HepG2 (cell line): ENCODE data around the gene RAD17. TPM values are rescaled to one million over a fixed set of nuclear protein-coding genes. Genes with fewer than 3 reads are reported as not detected.

ENCODE experiments used
- CENPBD1 ChIP-seq: sonication (generic); formaldehyde crosslinking; IDR thresholded peaks from 2 replicates; pipeline ENCODE4 v1.8.0; 2022; ENCODE audit warnings: missing genetic modification reagents, low read depth, mild to moderate bottlenecking, borderline replicate concordance
- CENPT ChIP-seq: sonication (generic); formaldehyde crosslinking; IDR thresholded peaks from 2 replicates; pipeline ENCODE4 v1.8.0; 2022; ENCODE audit warnings: low read depth, mild to moderate bottlenecking, moderate library complexity, missing genetic modification reagents
- DR1 ChIP-seq: sonication (generic); formaldehyde crosslinking; IDR thresholded peaks from 2 replicates; pipeline ENCODE4 v1.8.0; 2021; ENCODE audit warnings: mild to moderate bottlenecking, missing genetic modification reagents, inconsistent platforms
- EZH2 ChIP-seq: conservative IDR thresholded peaks from 2 replicates; pipeline ENCODE4 v1.6.1; 2012; ENCODE audit warnings: mild to moderate bottlenecking, low read depth, low read length, moderate library complexity
- GFI1 ChIP-seq: sonication (generic); formaldehyde crosslinking; IDR thresholded peaks from 2 replicates; pipeline ENCODE4 v1.5.0; 2020; ENCODE audit warnings: missing genetic modification reagents, mild to moderate bottlenecking, borderline replicate concordance
- GLMP ChIP-seq: sonication (generic); formaldehyde crosslinking; IDR thresholded peaks from 2 replicates; pipeline ENCODE4 v1.9.0; 2021; ENCODE audit warnings: missing genetic modification reagents, mild to moderate bottlenecking, borderline replicate concordance
- HNRNPL ChIP-seq: fragments of 200-400 bp; formaldehyde crosslinking; IDR thresholded peaks from 2 replicates; pipeline ENCODE4 v1.6.1; 2017; ENCODE audit warnings: mild to moderate bottlenecking, low read depth, low read length
- HOXA7 ChIP-seq: sonication (generic); formaldehyde crosslinking; IDR thresholded peaks from 2 replicates; pipeline ENCODE4 v1.8.1; 2022; ENCODE audit warnings: mild to moderate bottlenecking, missing genetic modification reagents, moderate library complexity
- IKZF1 ChIP-seq: fragments of 450-650 bp; IDR thresholded peaks from 2 replicates; pipeline ENCODE4 v1.7.1; 2016
- MZF1 ChIP-seq: sonication (generic); formaldehyde crosslinking; IDR thresholded peaks from 2 replicates; pipeline ENCODE4 v1.8.1; 2023; ENCODE audit warnings: mild to moderate bottlenecking, missing genetic modification reagents, borderline replicate concordance
- NPAS2 ChIP-seq: sonication (generic); formaldehyde crosslinking; IDR thresholded peaks from 2 replicates; pipeline ENCODE4 v1.8.0; 2022; ENCODE audit warnings: mild to moderate bottlenecking, missing genetic modification reagents, borderline replicate concordance
- NR2F6 ChIP-seq, 2 experiments: IDR thresholded peaks; 2 replicates each; pipeline ENCODE4 v1.6.1; 2016; ENCODE audit warnings: antibody characterized with exemption in 1 of 2, mild to moderate bottlenecking in 1 of 2
- PCBP2 ChIP-seq: fragments of 200-400 bp; formaldehyde crosslinking; optimal IDR thresholded peaks from 2 replicates; pipeline ENCODE3; 2018; ENCODE audit warnings: low read length, low read depth; ENCODE audit not compliant: poor library complexity, severe bottlenecking
- PHF8 ChIP-seq: sonication (generic); formaldehyde crosslinking; IDR thresholded peaks from 2 replicates; pipeline ENCODE4 v1.5.0; 2020; ENCODE audit warnings: missing genetic modification reagents
- PRMT3 ChIP-seq: sonication (generic); formaldehyde crosslinking; IDR thresholded peaks from 2 replicates; pipeline ENCODE4 v1.8.1; 2022; ENCODE audit warnings: low read depth, mild to moderate bottlenecking, moderate library complexity, missing genetic modification reagents, borderline replicate concordance
- RFX3 ChIP-seq: IDR thresholded peaks from 2 replicates; pipeline ENCODE4 v1.6.1; 2016; ENCODE audit warnings: missing biosample characterization, missing genetic modification reagents
- SP5 ChIP-seq: IDR thresholded peaks from 2 replicates; pipeline ENCODE4 v1.6.1; 2016; ENCODE audit warnings: low read depth, borderline replicate concordance
- STAT5B ChIP-seq: sonication (generic); formaldehyde crosslinking; IDR thresholded peaks from 2 replicates; pipeline ENCODE4 v1.4.0; 2020; ENCODE audit warnings: missing genetic modification reagents
- TCF7L2 ChIP-seq: IDR thresholded peaks from 2 replicates; pipeline ENCODE4 v1.6.1; 2011; ENCODE audit warnings: mild to moderate bottlenecking, low read depth, low read length, moderate library complexity
- XBP1 ChIP-seq: sonication (generic); formaldehyde crosslinking; IDR thresholded peaks from 2 replicates; pipeline ENCODE4 v1.5.0; 2020; ENCODE audit warnings: missing genetic modification reagents
- ZFP82 ChIP-seq: sonication (generic); formaldehyde crosslinking; IDR thresholded peaks from 2 replicates; pipeline ENCODE4 v1.5.1; 2020; ENCODE audit warnings: mild to moderate bottlenecking, missing genetic modification reagents, borderline replicate concordance
- ZNF292 ChIP-seq: sonication (generic); formaldehyde crosslinking; IDR thresholded peaks from 2 replicates; pipeline ENCODE4 v1.8.1; 2022; ENCODE audit warnings: mild to moderate bottlenecking, low read depth, missing genetic modification reagents, borderline replicate concordance
- ZNF335 ChIP-seq: sonication (generic); formaldehyde crosslinking; IDR thresholded peaks from 2 replicates; pipeline ENCODE4 v1.4.0; 2020; ENCODE audit warnings: missing genetic modification reagents
- ZNF546 ChIP-seq: sonication (generic); formaldehyde crosslinking; conservative IDR thresholded peaks from 2 replicates; pipeline ENCODE4 v1.8.1; 2023; ENCODE audit warnings: mild to moderate bottlenecking, missing genetic modification reagents
- ZNF562 ChIP-seq: sonication (generic); formaldehyde crosslinking; IDR thresholded peaks from 2 replicates; pipeline ENCODE4 v1.8.0; 2022; ENCODE audit warnings: missing genetic modification reagents, borderline replicate concordance
- ZNF629 ChIP-seq: sonication (generic); formaldehyde crosslinking; conservative IDR thresholded peaks from 2 replicates; pipeline ENCODE4 v1.5.0; 2020; ENCODE audit warnings: missing genetic modification reagents
- polyA plus RNA-seq, 8 experiments: library from polyadenylated mRNA; depleted of rRNA in 3 of 8; stranded (reverse) in 7 of 8; unstranded in 1 of 8; fragments of >200 nt; fragmentation: Illumina TruSeq in 4 of 8; extraction: Trizol in 4 of 8; gene quantifications; 2 replicates each; pipeline versions ENCODE4 v1.2.1 to v1.2.3, GENCODE V29; 2011 to 2016; ENCODE audit warnings: low read depth in 4 of 8, missing spikeins in 1 of 8, mixed read lengths in 1 of 8; ENCODE audit not compliant: insufficient read depth in 1 of 8
- total RNA-seq, 5 experiments: library from RNA; depleted of rRNA; stranded (reverse); fragments of >200 nt; fragmentation: Illumina TruSeq; extraction: Trizol; gene quantifications; 2 replicates each; pipeline ENCODE4 v1.2.3, GENCODE V29; 2016; ENCODE audit warnings: low read depth in 1 of 5
- TF ChIP-seq, protein P1 (sequence below): sonication (generic); formaldehyde crosslinking; IDR thresholded peaks from 2 replicates; pipeline ENCODE4 v1.4.0; 2020; ENCODE audit warnings: missing genetic modification reagents

The RAD17 gene
- total and polyA plus RNA-seq, 2 of the 13 experiments (the other 11 are each of a cell fraction or from before 2014, with no cell fraction given) = 24.0 to 25.9 TPM

DNA sequence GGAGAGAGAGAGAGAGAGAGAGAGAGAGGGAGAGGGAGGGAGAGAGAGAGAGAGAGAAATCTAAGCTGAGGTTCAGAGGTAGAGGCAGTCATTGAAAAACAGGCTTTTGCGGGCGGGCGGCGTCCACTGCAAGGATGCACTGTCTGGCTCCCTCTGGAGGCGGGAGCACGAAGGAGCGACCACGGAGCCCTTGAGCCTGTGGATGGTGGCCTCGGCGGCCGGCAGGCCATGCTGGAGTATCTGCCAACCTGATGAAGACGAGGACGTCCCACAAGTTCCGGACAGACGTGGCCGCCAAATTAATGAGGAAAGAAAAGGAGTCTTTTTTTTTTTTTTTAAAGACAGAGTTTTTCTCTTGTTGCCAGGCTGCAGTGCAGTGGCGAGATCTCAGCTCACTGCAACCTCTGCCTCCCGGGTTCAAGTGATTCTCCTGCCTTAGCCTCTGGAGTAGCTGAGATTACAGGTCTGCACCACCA lies 34.8 kb upstream of the RAD17 start (continued):
- TF ChIP-seq, protein P1, sequence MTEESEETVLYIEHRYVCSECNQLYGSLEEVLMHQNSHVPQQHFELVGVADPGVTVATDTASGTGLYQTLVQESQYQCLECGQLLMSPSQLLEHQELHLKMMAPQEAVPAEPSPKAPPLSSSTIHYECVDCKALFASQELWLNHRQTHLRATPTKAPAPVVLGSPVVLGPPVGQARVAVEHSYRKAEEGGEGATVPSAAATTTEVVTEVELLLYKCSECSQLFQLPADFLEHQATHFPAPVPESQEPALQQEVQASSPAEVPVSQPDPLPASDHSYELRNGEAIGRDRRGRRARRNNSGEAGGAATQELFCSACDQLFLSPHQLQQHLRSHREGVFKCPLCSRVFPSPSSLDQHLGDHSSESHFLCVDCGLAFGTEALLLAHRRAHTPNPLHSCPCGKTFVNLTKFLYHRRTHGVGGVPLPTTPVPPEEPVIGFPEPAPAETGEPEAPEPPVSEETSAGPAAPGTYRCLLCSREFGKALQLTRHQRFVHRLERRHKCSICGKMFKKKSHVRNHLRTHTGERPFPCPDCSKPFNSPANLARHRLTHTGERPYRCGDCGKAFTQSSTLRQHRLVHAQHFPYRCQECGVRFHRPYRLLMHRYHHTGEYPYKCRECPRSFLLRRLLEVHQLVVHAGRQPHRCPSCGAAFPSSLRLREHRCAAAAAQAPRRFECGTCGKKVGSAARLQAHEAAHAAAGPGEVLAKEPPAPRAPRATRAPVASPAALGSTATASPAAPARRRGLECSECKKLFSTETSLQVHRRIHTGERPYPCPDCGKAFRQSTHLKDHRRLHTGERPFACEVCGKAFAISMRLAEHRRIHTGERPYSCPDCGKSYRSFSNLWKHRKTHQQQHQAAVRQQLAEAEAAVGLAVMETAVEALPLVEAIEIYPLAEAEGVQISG = peak; percentile 52; the same call in 1 of the 2 replicates
- no peak for TF ChIP-seq NPAS2
- TF ChIP-seq IKZF1 = no peak
- no peak for TF ChIP-seq XBP1
- TF ChIP-seq SP5 (CRISPR knock-in tag) = no peak
- TF ChIP-seq HNRNPL = no peak
- TF ChIP-seq GFI1 = peak; percentile 60; the same call in 1 of the 2 replicates
- TF ChIP-seq ZNF335 = no peak
- TF ChIP-seq PHF8 (CRISPR knock-in tag) = no peak
- no peak for TF ChIP-seq STAT5B
- no peak for TF ChIP-seq TCF7L2
- no peak for TF ChIP-seq PRMT3 (CRISPR knock-in tag)
- TF ChIP-seq ZNF629 (CRISPR knock-in tag) = no peak
- no peak for TF ChIP-seq NR2F6 (IDR thresholded peaks at IDR 0.05)
- TF ChIP-seq NR2F6 (CRISPR knock-in tag; IDR thresholded peaks at IDR 0.05) = no peak
- TF ChIP-seq ZNF292 = peak; percentile 76
- no peak for TF ChIP-seq MZF1 (CRISPR knock-in tag)
- TF ChIP-seq CENPBD1 (CRISPR knock-in tag) = no peak
- TF ChIP-seq RFX3 (CRISPR knock-in tag) = no peak
- no peak for TF ChIP-seq PCBP2
- no peak for TF ChIP-seq DR1 (CRISPR knock-in tag)
- no peak for TF ChIP-seq GLMP (CRISPR knock-in tag)
- TF ChIP-seq EZH2 = no peak
- no peak for TF ChIP-seq HOXA7 (CRISPR knock-in tag)
- TF ChIP-seq ZNF546 = no peak
- no peak for TF ChIP-seq ZNF562
- no peak for TF ChIP-seq ZFP82
- no peak for TF ChIP-seq CENPT (CRISPR knock-in tag)
